Measurements from ENCODE around the gene PTPRN2. TPM values are rescaled to one million over a fixed set of nuclear protein-coding genes. Genes with fewer than 3 reads are reported as not detected.

PTPRN2 gene
- total and polyA plus RNA-seq, 2 donors (not counting 3 experiments of a cell fraction or from before 2014, with no cell fraction given), result 0.62 to 0.88 TPM

DNA sequence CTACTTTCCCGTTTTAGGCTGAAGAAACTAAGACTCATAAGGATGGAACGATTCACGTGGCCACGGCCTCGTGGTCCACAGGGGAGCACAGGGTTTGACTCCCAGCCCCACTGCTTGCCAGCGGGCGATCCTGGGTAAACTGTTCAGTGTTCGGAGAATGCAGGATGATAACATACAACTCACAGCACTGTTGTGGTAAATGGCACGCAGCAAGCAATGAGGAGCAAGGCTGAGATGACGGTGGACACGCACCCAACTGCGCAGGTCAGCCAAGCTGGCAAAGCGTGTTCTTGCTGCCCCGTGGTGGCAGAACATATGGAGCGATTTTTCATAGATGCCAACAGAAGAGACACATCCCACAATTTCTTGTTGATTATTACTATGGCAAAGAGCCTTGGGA, 978.1 kb downstream of the PTPRN2 start:
- FAIRE-seq (no peak), DNase-seq (ENCODE audit: low read depth, low spot score) (no peak)
- intact Hi-C loops (cut with micrococcal nuclease) (no loop called here), dilution Hi-C loops (cut with MboI; ENCODE audit: extremely low pct_ligation_motif_present, low sequenced_read_pairs) (no loop called here)
- Histone ChIP-seq H3K27me3 (ENCODE audit: control insufficient read depth in 2 of 2, insufficient read depth in 2 of 2, low read length in 2 of 2) (peaks cover 0 to 4% of the 10 kb centered on the region in 2 experiments), H2AFZ (ENCODE audit: low read depth, low read length) (no peak overlapping the region), H3K4me2 (ENCODE audit: insufficient read depth, low read length) (no peak overlapping the region), H3K36me3 (ENCODE audit: control insufficient read depth in 2 of 2, extremely low read depth in 1 of 2, insufficient read depth in 2 of 2, low read length in 2 of 2) (no peaks in the 10 kb centered on the region), H4K20me1 (replicated peaks; ENCODE audit: control insufficient read depth, extremely low read depth, insufficient read depth, low read length) (no peaks in the 10 kb centered on the region), H3K9me1 (replicated peaks; ENCODE audit: control insufficient read depth, extremely low read depth, insufficient read depth, low read length) (no peaks in the 10 kb centered on the region), H3K79me2 (ENCODE audit: control insufficient read depth, insufficient read depth, low read length) (no peaks in the 10 kb centered on the region), H3K27ac (ENCODE audit: insufficient read depth, low read depth, low read length) (no peak overlapping the region), H3K9me3 (replicated peaks; ENCODE audit: control insufficient read depth, insufficient read depth, low read length) (no peaks in the 10 kb centered on the region), H3K4me1 (ENCODE audit: control insufficient read depth, extremely low read depth, insufficient read depth, low read length) (no peaks in the 10 kb centered on the region), H3K9ac (replicated peaks; ENCODE audit: extremely low read depth, insufficient read depth, low read length) (no peak overlapping the region), H3K4me3 (replicated peaks in 1 of 3; ENCODE audit: insufficient read depth in 1 of 3, low read depth in 1 of 3, low read length in 3 of 3) (no peak overlapping the region)
- CTCF ChIA-PET, result no interaction called here
- POLR2A ChIA-PET, result no interaction called here
- TF ChIP-seq POLR2A (IDR thresholded peaks at IDR 0.05; ENCODE audit: low read depth, low read length), result no peak
- TF ChIP-seq JUN (IDR thresholded peaks at IDR 0.05; ENCODE audit: borderline replicate concordance, insufficient read depth, insufficient read length, low read depth), result no peak
- TF ChIP-seq, protein P1, sequence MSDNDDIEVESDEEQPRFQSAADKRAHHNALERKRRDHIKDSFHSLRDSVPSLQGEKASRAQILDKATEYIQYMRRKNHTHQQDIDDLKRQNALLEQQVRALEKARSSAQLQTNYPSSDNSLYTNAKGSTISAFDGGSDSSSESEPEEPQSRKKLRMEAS (IDR thresholded peaks at IDR 0.05; ENCODE audit: insufficient read depth, insufficient read length), result no peak
- no peak for TF ChIP-seq EZH2 (IDR thresholded peaks at IDR 0.05; ENCODE audit: borderline replicate concordance, low read depth, low read length, severe bottlenecking)
- no TSS peak for BruUV-seq (replicated peaks)

DNA sequence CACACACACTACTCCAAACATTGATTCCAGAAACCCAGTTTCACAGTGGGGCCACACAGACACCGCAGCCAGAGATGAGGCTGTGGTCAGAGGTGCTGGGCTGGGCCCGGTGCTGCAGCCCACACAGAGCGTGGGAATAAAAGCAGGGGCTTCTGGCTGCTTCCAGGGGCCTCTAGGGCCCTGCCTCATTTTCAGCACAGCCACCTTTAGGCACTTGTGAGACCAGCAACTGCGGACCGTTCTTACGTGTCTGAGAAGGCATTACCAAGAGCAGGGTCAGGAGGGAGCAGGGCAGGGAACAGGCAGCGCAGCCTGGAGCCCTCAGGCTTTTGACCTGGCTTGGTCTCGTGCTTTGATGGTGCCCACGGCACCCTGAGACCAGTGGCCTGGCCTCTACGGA, 980.4 kb downstream of the PTPRN2 start:
- H3K9ac ChIP-seq (replicated peaks; ENCODE audit: extremely low read depth, insufficient read depth, low read length), result no peak overlapping the region
- H3K4me2 ChIP-seq (ENCODE audit: insufficient read depth, low read length), result no peak overlapping the region
- POLR2A ChIA-PET, result no interaction called here
- no peak overlapping the region for H2AFZ ChIP-seq (ENCODE audit: low read depth, low read length)
- no peaks in the 10 kb centered on the region for H3K27me3 ChIP-seq (ENCODE audit: control insufficient read depth in 2 of 2, insufficient read depth in 2 of 2, low read length in 2 of 2)
- intact Hi-C loops (cut with micrococcal nuclease), result no loop called here
- DNase-seq (ENCODE audit: low read depth, low spot score) (no peak), FAIRE-seq (no peak)
- no peak overlapping the region for H3K4me3 ChIP-seq (replicated peaks in 1 of 3; ENCODE audit: insufficient read depth in 1 of 3, low read depth in 1 of 3, low read length in 3 of 3)
- no peaks in the 10 kb centered on the region for H3K4me1 ChIP-seq (ENCODE audit: control insufficient read depth, extremely low read depth, insufficient read depth, low read length)
- H4K20me1 ChIP-seq (replicated peaks; ENCODE audit: control insufficient read depth, extremely low read depth, insufficient read depth, low read length), result no peaks in the 10 kb centered on the region
- no peaks in the 10 kb centered on the region for H3K9me3 ChIP-seq (replicated peaks; ENCODE audit: control insufficient read depth, insufficient read depth, low read length)
- CTCF ChIA-PET, result no interaction called here
- dilution Hi-C loops (cut with MboI; ENCODE audit: extremely low pct_ligation_motif_present, low sequenced_read_pairs), result no loop called here
- TF ChIP-seq MYC (IDR thresholded peaks at IDR 0.05; ENCODE audit: low read depth, low read length) (no peak), POLR2AphosphoS5 (IDR thresholded peaks at IDR 0.05; ENCODE audit: insufficient read depth, low read depth, low read length) (no peak), JUN (IDR thresholded peaks at IDR 0.05; ENCODE audit: borderline replicate concordance, insufficient read depth, insufficient read length, low read depth) (no peak), FOS (IDR thresholded peaks at IDR 0.05; ENCODE audit: borderline replicate concordance, insufficient read depth, low read length) (no peak), POLR2A (IDR thresholded peaks at IDR 0.05; ENCODE audit: low read depth, low read length) (no peak), GATA2 (IDR thresholded peaks at IDR 0.05; ENCODE audit: insufficient read depth, insufficient read length, low read depth, low read length) (no peak), EZH2 (IDR thresholded peaks at IDR 0.05; ENCODE audit: borderline replicate concordance, low read depth, low read length, severe bottlenecking) (no peak)
- TF ChIP-seq, protein P2, sequence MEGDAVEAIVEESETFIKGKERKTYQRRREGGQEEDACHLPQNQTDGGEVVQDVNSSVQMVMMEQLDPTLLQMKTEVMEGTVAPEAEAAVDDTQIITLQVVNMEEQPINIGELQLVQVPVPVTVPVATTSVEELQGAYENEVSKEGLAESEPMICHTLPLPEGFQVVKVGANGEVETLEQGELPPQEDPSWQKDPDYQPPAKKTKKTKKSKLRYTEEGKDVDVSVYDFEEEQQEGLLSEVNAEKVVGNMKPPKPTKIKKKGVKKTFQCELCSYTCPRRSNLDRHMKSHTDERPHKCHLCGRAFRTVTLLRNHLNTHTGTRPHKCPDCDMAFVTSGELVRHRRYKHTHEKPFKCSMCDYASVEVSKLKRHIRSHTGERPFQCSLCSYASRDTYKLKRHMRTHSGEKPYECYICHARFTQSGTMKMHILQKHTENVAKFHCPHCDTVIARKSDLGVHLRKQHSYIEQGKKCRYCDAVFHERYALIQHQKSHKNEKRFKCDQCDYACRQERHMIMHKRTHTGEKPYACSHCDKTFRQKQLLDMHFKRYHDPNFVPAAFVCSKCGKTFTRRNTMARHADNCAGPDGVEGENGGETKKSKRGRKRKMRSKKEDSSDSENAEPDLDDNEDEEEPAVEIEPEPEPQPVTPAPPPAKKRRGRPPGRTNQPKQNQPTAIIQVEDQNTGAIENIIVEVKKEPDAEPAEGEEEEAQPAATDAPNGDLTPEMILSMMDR (IDR thresholded peaks at IDR 0.05; ENCODE audit: extremely low read depth in 1 of 2, insufficient read depth in 1 of 2, low read depth in 1 of 2, low read length in 2 of 2), result no peak
- TF ChIP-seq, protein P1 (IDR thresholded peaks at IDR 0.05; ENCODE audit: insufficient read depth, insufficient read length), result no peak
- no TSS peak for BruUV-seq (replicated peaks)
- H3K79me2 ChIP-seq (ENCODE audit: control insufficient read depth, insufficient read depth, low read length), result no peaks in the 10 kb centered on the region
- H3K27ac ChIP-seq (ENCODE audit: insufficient read depth, low read depth, low read length), result no peak overlapping the region
- H3K36me3 ChIP-seq (ENCODE audit: control insufficient read depth in 2 of 2, extremely low read depth in 1 of 2, insufficient read depth in 2 of 2, low read length in 2 of 2), result no peaks in the 10 kb centered on the region
- H3K9me1 ChIP-seq (replicated peaks; ENCODE audit: control insufficient read depth, extremely low read depth, insufficient read depth, low read length), result no peaks in the 10 kb centered on the region

Measured in endothelial cell of umbilical vein (primary cell).